Esophagus squamous epithelium (tissue), 4 donors: ENCODE results near the gene LAP3.

Experiments
- POLR2A ChIP-seq, 4 donors: fragments of 450-650 bp; IDR thresholded peaks; one replicate each; pipeline ENCODE4 v1.6.1; 2017; ENCODE audit warnings: antibody characterized with exemption in 4 of 4, mild to moderate bottlenecking in 4 of 4, moderate library complexity in 3 of 4
- TF ChIP-seq, protein P1 (sequence below), 6 experiments: fragments of 450-650 bp in 4 of 6; fragments of 200-600 bp in 2 of 6; sonication (generic) in 2 of 6; IDR thresholded peaks; one replicate each; pipeline ENCODE4 v1.5.1; 2016 to 2019; ENCODE audit warnings: antibody characterized with exemption in 6 of 6, mild to moderate bottlenecking in 4 of 6, moderate library complexity in 4 of 6

DNA sequence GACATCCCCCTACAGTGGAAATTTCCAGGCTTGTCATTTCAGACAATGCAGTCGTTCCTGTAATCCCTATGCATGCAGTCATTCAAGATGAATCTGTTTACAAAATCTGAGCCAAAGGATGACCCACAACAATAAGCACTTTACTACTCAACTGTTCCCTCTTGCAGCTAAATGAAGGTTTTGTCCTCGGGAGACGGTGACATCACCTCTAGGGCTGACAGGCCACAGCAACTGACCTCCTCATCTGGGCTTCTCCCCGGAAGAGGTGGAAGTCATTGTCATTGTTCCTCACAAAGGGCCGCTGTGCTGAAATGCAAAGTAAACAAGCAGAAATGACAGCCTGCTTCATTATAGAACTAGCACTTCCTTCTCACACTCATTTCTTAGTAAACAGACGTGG lies 32.8 kb upstream of the LAP3 start:
- TF ChIP-seq, protein P1, sequence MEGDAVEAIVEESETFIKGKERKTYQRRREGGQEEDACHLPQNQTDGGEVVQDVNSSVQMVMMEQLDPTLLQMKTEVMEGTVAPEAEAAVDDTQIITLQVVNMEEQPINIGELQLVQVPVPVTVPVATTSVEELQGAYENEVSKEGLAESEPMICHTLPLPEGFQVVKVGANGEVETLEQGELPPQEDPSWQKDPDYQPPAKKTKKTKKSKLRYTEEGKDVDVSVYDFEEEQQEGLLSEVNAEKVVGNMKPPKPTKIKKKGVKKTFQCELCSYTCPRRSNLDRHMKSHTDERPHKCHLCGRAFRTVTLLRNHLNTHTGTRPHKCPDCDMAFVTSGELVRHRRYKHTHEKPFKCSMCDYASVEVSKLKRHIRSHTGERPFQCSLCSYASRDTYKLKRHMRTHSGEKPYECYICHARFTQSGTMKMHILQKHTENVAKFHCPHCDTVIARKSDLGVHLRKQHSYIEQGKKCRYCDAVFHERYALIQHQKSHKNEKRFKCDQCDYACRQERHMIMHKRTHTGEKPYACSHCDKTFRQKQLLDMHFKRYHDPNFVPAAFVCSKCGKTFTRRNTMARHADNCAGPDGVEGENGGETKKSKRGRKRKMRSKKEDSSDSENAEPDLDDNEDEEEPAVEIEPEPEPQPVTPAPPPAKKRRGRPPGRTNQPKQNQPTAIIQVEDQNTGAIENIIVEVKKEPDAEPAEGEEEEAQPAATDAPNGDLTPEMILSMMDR (IDR thresholded peaks at IDR 0.05): no peak
- TF ChIP-seq POLR2A (IDR thresholded peaks at IDR 0.05): no peak
